DLD1 (cell line): ENCODE results near the gene NCOA5.

Experiments
- in situ Hi-C: cut with HindIII; loops from 2 replicates; pipeline ENCODE4 v1.10.0; 2017; ENCODE audit warnings: low sequenced_read_pairs

NCOA5 gene

GRCh38 chr20:46089417-46090388, at the start of gene NCOA5:
NCOA5 (minus strand) TSS chr20:46089962; CDS start chr20:46079424, 10,538 bp downstream.
- in situ Hi-C loops = no loop called here

GRCh38 chr20:46139266-46139889, 49.6 kb upstream of the NCOA5 start:
- in situ Hi-C loops = loop anchor here (10.0 kb wide), 1 partner anchor 255 kb away; no protein-coding TSS in a partner anchor

- in situ Hi-C loops = loop anchor here (10.0 kb wide), 1 partner anchor 257 kb away; no protein-coding TSS in a partner anchor
Measured at GRCh38 chr20:46137816-46138215, 48.1 kb upstream of the NCOA5 start.

DNA sequence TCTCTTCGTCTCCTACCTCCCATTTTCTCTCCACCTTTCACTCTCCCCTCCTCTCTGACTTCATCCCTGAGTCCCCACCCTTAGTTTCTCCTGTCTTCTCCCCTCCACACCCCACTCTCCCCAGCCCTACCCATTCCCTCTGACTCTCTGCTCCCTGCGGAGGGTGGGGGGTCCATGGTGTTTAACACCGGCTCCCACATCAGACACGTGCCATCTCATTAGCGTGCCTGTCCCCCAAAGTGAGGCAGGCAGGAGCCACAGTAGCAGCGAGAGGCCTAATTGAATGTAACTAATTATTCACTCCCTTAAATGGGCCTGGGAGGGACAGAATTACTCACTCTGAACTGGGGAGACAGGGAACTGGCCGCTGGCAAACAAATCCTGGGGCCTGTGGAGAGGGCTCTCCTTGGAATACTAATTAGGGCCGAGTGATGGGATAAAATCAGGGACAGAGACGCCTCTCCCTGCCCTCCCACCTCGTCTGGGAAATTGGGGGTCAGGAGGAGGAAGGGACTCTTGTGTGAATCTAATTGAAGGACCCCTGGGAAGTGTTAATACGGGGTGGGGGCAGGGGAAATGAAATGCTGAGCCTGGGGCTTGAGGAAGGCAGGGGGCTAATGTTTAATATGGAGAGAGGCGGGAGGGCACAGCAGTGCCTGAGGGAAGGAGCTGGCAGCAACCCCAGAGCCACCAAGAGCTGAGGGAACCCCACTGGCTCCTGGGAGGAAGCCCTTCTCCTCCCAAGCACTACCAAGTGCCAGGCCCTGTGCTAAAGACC, 46.3 kb upstream of the NCOA5 start:
- in situ Hi-C loops = loop anchor here (10.0 kb wide), 1 partner anchor 259 kb away; no protein-coding TSS in a partner anchor

DNA sequence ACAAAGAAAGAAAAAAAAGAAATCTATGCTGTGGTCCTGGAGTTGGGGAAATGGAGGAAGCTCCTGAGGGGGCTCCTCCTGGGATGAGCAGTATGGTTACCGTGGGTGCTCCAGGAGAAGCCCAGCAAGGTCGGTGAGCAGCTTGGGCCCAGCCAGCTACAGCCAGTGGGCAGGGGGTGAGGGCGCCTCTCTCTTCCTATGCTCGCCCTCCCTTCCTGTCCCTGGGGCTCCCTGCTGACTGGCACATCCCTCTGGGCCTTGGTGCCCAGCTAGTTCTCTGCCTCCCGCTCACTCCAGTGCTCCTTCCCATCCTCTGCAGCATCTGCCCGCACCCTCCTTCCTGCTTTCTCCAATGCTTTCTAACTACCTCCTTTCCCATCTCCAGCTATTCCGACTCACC, 45.0 kb upstream of the NCOA5 start:
- in situ Hi-C loops = loop anchor here (5.0 to 10.0 kb wide), 2 partner anchors 58 to 260 kb away; no protein-coding TSS in a partner anchor

DNA sequence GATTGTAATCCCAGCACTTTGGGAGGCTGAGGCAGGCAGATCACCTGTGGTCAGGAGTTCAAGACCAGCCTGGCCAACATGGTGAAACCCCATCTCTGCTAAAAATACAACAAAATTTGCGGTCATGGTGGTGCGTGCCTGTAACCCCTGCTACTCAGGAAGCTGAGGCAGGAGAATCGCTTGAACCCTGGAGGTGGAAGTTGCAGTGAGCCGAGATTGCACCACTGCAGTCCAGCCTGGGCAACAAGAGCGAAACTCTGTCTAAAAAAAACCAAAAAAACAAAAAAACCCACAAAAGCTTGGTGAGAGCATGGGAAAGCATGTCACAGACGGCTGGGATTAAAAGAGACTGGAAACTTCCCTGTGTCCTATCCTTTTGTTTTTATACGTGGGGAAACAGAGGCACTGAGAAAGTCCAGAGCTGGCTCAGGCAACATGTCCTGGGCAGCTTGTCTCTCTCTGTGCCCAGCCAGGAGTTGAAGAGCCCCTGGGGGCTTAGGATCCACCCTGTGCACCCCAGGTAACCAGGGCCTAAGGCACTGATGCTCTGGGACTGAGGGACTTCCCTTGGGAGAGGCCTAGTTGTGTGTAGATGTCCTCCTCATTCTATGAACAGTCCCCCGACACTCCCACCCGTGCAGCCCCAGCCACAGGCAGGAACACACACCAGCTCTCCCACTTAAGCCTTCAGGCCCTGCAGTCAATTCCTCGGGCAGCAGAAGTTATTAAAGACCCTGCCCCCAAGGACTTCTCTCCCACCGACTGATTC, 44.3 kb upstream of the NCOA5 start:
- in situ Hi-C loops = loop anchor here (5.0 to 10.0 kb wide), 2 partner anchors 58 to 261 kb away; no protein-coding TSS in a partner anchor

GRCh38 chr20:46132705-46133120, 43.0 kb upstream of the NCOA5 start:
- in situ Hi-C loops = loop anchor here (5.0 to 10.0 kb wide), 2 partner anchors 60 to 262 kb away; no protein-coding TSS in a partner anchor

DNA sequence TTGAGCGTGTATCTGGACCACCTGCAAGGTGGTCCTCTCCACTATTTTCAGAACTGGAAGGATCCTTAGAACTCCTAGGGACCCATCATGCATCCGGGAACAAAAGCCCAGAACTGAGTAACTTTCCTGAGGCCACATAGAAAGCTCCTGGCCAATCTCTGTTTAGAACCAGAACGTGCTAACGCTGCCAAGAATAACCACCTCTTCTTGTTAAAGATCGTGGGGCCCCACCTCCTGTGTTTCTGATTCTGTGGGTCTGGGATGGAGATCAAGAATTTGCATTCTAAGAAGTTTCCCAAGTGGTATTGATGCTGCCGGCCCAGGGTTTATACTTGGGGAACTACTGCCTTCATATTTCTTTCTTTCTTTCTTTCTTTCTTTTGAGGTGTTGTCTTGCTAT, 41.6 kb upstream of the NCOA5 start:
- in situ Hi-C loops = loop anchor here (5.0 to 10.0 kb wide), 2 partner anchors 61 to 263 kb away; no protein-coding TSS in a partner anchor

GRCh38 chr20:46130534-46130933, 40.8 kb upstream of the NCOA5 start:
- in situ Hi-C loops = loop anchor here (5.0 to 10.0 kb wide), 2 partner anchors 62 to 264 kb away; no protein-coding TSS in a partner anchor

- in situ Hi-C loops = loop anchor here (5.0 to 10.0 kb wide), 2 partner anchors 62 to 265 kb away; no protein-coding TSS in a partner anchor
Measured at GRCh38 chr20:46129955-46130481, 40.3 kb upstream of the NCOA5 start.

DNA sequence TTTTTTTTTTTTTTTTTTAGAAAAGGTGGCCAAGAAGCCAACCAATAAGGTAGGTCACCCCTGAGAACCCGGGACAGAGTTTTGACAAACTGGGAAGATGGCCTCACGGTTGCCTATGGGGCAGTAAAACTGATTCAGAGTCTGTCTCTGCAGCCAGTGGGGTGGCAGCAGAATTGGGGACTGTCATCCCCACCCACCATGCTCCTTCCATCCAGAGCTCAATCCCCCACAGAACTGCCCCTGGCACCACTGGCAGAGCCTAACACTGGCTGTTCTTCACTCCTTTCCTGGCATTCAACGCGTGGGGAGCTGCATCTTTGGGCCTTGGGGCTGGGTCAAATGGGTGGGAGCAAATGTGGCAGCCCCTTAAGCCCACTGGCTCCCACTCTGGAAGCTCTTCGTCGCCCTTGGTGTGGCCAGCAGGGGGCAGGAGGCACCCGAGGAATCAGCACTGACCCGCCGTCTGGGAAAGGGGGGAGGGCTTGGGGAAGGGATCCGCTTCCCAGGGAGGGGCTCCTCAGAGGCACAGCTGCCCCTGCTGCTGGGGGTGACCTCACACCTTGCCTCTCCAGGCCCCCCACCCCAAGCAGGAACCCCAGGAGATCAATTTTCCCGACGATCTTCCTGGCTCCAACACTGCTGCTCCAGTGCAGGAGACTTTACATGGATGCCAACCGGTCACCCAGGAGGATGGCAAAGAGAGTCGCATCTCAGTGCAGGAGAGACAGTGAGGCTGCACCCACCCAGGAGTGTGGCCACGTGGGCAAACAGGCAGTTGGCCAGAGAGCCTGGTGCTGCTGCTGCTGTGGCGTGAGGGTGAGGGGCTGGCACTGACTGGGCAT, 38.8 kb upstream of the NCOA5 start:
- in situ Hi-C loops = no loop called here

GRCh38 chr20:46127396-46128010, 37.7 kb upstream of the NCOA5 start:
- in situ Hi-C loops = no loop called here

GRCh38 chr20:46126440-46127056, 36.8 kb upstream of the NCOA5 start:
- in situ Hi-C loops = no loop called here

DNA sequence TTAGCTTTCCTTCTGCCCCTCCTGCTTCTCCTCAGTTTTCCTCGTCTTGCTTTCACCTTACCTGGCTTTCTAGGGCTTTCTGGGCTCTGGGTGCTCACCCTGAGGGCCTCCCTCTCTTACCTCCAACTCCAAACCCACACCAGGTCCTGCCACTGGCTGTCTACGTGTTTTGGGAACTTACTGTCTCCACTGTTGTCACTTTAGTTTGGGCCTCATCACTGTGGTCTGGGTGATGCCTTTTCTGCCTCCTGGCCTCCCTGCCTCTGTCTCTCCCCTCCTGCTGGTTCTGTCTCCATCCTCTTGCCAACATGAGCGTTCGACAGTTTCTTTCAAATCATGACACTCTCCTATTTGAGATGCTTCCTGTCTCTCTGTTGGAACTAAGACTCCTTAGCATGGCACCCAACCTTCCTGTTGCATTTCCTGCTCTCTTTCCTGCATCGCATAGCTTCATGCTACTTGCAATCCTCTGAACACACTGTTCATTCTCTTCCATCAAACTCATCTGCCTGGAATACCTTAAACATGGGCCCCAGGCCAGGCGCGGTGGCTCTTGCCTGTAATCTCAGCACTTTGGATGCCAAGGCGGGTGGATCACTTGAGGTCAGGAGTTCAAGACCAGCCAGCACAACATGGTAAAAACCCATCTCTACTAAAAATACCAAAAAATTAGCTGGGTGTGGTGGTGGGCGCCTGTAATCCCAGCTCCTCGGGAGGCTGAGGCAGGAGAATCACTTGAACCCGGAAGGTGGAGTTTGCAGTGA, 33.9 kb upstream of the NCOA5 start:
- in situ Hi-C loops = no loop called here

DNA sequence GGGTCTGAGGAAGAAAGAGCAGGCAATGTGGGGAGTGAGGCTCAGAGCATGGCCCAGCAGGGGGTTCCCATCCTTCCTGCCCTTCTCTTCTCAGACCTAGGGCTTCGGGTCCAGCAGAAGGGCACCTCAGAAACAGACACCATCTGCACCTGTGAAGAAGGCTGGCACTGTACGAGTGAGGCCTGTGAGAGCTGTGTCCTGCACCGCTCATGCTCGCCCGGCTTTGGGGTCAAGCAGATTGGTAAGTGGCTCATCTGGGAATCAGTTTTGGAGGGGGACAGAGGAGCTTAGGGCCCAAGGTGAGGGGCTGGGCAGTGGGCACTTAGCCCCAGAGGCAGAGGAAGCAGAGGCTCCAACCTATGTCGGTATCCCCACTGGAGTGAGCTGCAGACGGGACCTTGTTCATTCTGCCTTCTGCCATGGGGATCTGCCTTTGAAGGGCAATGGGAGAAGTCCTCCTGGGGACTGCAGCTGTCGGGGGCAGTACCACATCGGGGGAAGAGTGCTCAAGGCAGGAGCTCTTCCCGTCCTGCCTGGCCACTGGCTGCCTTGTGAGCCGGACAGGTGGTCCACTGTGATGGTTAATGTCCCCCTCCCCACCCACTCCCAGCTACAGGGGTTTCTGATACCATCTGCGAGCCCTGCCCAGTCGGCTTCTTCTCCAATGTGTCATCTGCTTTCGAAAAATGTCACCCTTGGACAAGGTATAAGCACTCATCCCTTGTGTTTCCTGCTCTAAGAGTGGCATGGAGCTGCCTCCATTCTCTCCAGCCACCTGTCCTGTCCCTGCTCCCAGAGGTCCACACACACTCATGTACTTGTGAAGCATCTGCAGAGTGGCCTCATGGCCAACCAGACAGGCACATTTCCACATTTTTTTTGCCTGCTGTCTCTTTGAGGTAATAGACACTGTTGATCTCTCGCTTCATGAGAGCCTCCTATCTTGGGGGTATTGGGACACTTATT, 33.0 kb upstream of the NCOA5 start:
- in situ Hi-C loops = no loop called here

- in situ Hi-C loops = no loop called here
Measured at GRCh38 chr20:46122071-46122470, 32.3 kb upstream of the NCOA5 start.
